HepG2 (cell line): ENCODE results near the gene ZNF189. TPM values are rescaled to one million over a fixed set of nuclear protein-coding genes. Genes with fewer than 3 reads are reported as not detected.

Experiments
- CEBPG ChIP-seq: IDR thresholded peaks from 2 replicates; pipeline ENCODE4 v1.6.1; 2016
- GATAD1 ChIP-seq: IDR thresholded peaks from 2 replicates; pipeline ENCODE4 v1.6.1; 2016; ENCODE audit warnings: missing genetic modification reagents, missing compliant biosample characterization
- KMT2B ChIP-seq: IDR thresholded peaks from 2 replicates; pipeline ENCODE4 v1.6.1; 2016; ENCODE audit warnings: missing genetic modification reagents, missing compliant biosample characterization
- MYC ChIP-seq: sonication (generic); formaldehyde crosslinking; IDR thresholded peaks from 2 replicates; pipeline ENCODE4 v1.9.0; 2021; ENCODE audit warnings: missing genetic modification reagents, borderline replicate concordance
- PAWR ChIP-seq: sonication (generic); formaldehyde crosslinking; IDR thresholded peaks from 2 replicates; pipeline ENCODE4 v1.4.0; 2020; ENCODE audit warnings: missing genetic modification reagents, mild to moderate bottlenecking, borderline replicate concordance
- POLR2G ChIP-seq: fragments of 200-400 bp; formaldehyde crosslinking; IDR thresholded peaks from 2 replicates; pipeline ENCODE4 v1.6.1; 2018; ENCODE audit warnings: mild to moderate bottlenecking, low read depth, low read length, moderate library complexity
- RORA ChIP-seq: sonication (generic); formaldehyde crosslinking; IDR thresholded peaks from 2 replicates; pipeline ENCODE4 v1.5.0; 2020; ENCODE audit warnings: mild to moderate bottlenecking, missing genetic modification reagents, moderate library complexity
- ZFYVE20 ChIP-seq: sonication (generic); formaldehyde crosslinking; IDR thresholded peaks from 2 replicates; pipeline ENCODE4 v1.8.0; 2023; ENCODE audit warnings: low read depth, mild to moderate bottlenecking, moderate library complexity, missing genetic modification reagents, borderline replicate concordance
- ZNF446 ChIP-seq: sonication (generic); formaldehyde crosslinking; IDR thresholded peaks from 2 replicates; pipeline ENCODE4 v1.5.0; 2020; ENCODE audit warnings: mild to moderate bottlenecking, missing genetic modification reagents
- ZNF496 ChIP-seq: sonication (generic); formaldehyde crosslinking; IDR thresholded peaks from 2 replicates; pipeline ENCODE4 v1.8.1; 2023; ENCODE audit warnings: mild to moderate bottlenecking, moderate library complexity, missing genetic modification reagents; ENCODE audit not compliant: insufficient replicate concordance
- ZNF652 ChIP-seq: IDR thresholded peaks from 2 replicates; pipeline ENCODE4 v1.6.1; 2016; ENCODE audit warnings: low read depth, borderline replicate concordance
- ZNF772 ChIP-seq: sonication (generic); formaldehyde crosslinking; IDR thresholded peaks from 2 replicates; pipeline ENCODE4 v1.5.0; 2020; ENCODE audit warnings: mild to moderate bottlenecking, missing genetic modification reagents
- ZNF841 ChIP-seq: sonication (generic); formaldehyde crosslinking; IDR thresholded peaks from 2 replicates; pipeline ENCODE4 v1.8.1; 2023; ENCODE audit warnings: missing genetic modification reagents, borderline replicate concordance
- ZSCAN21 ChIP-seq: sonication (generic); formaldehyde crosslinking; IDR thresholded peaks from 2 replicates; pipeline ENCODE4 v1.8.0; 2022; ENCODE audit warnings: mild to moderate bottlenecking, missing genetic modification reagents, moderate library complexity, borderline replicate concordance
- polyA plus RNA-seq, 8 experiments: library from polyadenylated mRNA; depleted of rRNA in 3 of 8; stranded (reverse) in 7 of 8; unstranded in 1 of 8; fragments of >200 nt; fragmentation: Illumina TruSeq in 4 of 8; extraction: Trizol in 4 of 8; gene quantifications; 2 replicates each; pipeline versions ENCODE4 v1.2.1 to v1.2.3, GENCODE V29; 2011 to 2016; ENCODE audit warnings: low read depth in 4 of 8, missing spikeins in 1 of 8, mixed read lengths in 1 of 8; ENCODE audit not compliant: insufficient read depth in 1 of 8
- total RNA-seq, 5 experiments: library from RNA; depleted of rRNA; stranded (reverse); fragments of >200 nt; fragmentation: Illumina TruSeq; extraction: Trizol; gene quantifications; 2 replicates each; pipeline ENCODE4 v1.2.3, GENCODE V29; 2016; ENCODE audit warnings: low read depth in 1 of 5
- TF ChIP-seq, protein P1 (sequence below): sonication (generic); formaldehyde crosslinking; IDR thresholded peaks from 2 replicates; pipeline ENCODE4 v1.9.0; 2021; ENCODE audit warnings: mild to moderate bottlenecking, missing genetic modification reagents
- TF ChIP-seq, protein P2 (sequence below), 2 experiments: sonication (generic) in 1 of 2; formaldehyde crosslinking in 1 of 2; IDR thresholded peaks; 2 replicates each; pipeline versions ENCODE4 v1.5.1 to v1.6.1; 2011 to 2020; ENCODE audit warnings: borderline replicate concordance in 1 of 2, low read depth in 1 of 2, low read length in 1 of 2, mild to moderate bottlenecking in 1 of 2, missing genetic modification reagents in 1 of 2, moderate library complexity in 1 of 2
- TF ChIP-seq, protein P3 (sequence below): sonication (generic); formaldehyde crosslinking; IDR thresholded peaks from 2 replicates; pipeline ENCODE4 v1.8.0; 2022; ENCODE audit warnings: mild to moderate bottlenecking, missing genetic modification reagents; ENCODE audit not compliant: insufficient replicate concordance
- TF ChIP-seq, protein P4 (sequence below): sonication (generic); formaldehyde crosslinking; IDR thresholded peaks from 2 replicates; pipeline ENCODE4 v1.4.0; 2020; ENCODE audit warnings: missing genetic modification reagents

Gene ZNF189
- total and polyA plus RNA-seq, 2 of the 13 experiments (the other 11 are each of a cell fraction or from before 2014, with no cell fraction given), result 8.4 to 50.0 TPM

DNA sequence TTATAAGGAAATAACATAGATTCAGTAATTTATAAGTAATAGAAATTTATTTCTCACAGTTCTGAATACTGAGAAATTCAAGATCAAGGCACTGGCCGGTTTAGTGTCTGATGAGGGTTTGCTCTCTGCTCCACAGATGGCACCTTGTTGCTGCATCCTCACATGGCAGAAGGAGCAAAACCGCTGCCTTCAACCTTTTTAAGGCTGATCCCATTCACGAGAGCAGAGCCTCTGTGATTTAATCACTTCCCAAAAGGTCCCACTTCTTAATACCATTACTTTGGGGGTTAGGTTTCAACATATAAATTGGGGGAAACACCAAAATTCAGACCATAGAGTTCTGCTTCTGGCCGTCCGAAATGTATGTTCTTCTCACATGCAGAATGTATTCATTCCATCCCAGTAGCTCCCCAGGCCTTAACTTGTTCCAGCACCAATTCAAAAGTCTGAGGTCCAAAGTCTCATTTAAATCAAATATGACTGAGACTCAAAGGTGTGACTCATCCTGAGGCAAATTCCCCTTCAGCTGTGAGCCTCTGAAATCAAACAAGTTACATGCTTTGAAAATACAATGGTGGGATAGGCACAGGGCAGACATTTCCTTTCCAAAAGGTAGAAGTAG, 44.4 kb upstream of the ZNF189 start (continued):
- TF ChIP-seq, protein P1, sequence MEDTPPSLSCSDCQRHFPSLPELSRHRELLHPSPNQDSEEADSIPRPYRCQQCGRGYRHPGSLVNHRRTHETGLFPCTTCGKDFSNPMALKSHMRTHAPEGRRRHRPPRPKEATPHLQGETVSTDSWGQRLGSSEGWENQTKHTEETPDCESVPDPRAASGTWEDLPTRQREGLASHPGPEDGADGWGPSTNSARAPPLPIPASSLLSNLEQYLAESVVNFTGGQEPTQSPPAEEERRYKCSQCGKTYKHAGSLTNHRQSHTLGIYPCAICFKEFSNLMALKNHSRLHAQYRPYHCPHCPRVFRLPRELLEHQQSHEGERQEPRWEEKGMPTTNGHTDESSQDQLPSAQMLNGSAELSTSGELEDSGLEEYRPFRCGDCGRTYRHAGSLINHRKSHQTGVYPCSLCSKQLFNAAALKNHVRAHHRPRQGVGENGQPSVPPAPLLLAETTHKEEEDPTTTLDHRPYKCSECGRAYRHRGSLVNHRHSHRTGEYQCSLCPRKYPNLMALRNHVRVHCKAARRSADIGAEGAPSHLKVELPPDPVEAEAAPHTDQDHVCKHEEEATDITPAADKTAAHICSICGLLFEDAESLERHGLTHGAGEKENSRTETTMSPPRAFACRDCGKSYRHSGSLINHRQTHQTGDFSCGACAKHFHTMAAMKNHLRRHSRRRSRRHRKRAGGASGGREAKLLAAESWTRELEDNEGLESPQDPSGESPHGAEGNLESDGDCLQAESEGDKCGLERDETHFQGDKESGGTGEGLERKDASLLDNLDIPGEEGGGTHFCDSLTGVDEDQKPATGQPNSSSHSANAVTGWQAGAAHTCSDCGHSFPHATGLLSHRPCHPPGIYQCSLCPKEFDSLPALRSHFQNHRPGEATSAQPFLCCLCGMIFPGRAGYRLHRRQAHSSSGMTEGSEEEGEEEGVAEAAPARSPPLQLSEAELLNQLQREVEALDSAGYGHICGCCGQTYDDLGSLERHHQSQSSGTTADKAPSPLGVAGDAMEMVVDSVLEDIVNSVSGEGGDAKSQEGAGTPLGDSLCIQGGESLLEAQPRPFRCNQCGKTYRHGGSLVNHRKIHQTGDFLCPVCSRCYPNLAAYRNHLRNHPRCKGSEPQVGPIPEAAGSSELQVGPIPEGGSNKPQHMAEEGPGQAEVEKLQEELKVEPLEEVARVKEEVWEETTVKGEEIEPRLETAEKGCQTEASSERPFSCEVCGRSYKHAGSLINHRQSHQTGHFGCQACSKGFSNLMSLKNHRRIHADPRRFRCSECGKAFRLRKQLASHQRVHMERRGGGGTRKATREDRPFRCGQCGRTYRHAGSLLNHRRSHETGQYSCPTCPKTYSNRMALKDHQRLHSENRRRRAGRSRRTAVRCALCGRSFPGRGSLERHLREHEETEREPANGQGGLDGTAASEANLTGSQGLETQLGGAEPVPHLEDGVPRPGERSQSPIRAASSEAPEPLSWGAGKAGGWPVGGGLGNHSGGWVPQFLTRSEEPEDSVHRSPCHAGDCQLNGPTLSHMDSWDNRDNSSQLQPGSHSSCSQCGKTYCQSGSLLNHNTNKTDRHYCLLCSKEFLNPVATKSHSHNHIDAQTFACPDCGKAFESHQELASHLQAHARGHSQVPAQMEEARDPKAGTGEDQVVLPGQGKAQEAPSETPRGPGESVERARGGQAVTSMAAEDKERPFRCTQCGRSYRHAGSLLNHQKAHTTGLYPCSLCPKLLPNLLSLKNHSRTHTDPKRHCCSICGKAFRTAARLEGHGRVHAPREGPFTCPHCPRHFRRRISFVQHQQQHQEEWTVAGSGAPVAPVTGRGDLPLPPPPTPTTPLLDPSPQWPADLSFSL (CRISPR knock-in tag), result no peak
- TF ChIP-seq ZSCAN21, result no peak
- TF ChIP-seq, protein P2, sequence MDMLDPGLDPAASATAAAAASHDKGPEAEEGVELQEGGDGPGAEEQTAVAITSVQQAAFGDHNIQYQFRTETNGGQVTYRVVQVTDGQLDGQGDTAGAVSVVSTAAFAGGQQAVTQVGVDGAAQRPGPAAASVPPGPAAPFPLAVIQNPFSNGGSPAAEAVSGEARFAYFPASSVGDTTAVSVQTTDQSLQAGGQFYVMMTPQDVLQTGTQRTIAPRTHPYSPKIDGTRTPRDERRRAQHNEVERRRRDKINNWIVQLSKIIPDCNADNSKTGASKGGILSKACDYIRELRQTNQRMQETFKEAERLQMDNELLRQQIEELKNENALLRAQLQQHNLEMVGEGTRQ (IDR thresholded peaks at IDR 0.05; ENCODE audit: low read depth, low read length), result no peak
- TF ChIP-seq, protein P2 (CRISPR knock-in tag; IDR thresholded peaks at IDR 0.05; ENCODE audit: borderline replicate concordance), result no peak
- TF ChIP-seq PAWR (CRISPR knock-in tag), result no peak
- peak; percentile 66 for TF ChIP-seq POLR2G
- TF ChIP-seq KMT2B (CRISPR knock-in tag), result no peak
- TF ChIP-seq GATAD1 (CRISPR knock-in tag), result no peak
- TF ChIP-seq, protein P3, sequence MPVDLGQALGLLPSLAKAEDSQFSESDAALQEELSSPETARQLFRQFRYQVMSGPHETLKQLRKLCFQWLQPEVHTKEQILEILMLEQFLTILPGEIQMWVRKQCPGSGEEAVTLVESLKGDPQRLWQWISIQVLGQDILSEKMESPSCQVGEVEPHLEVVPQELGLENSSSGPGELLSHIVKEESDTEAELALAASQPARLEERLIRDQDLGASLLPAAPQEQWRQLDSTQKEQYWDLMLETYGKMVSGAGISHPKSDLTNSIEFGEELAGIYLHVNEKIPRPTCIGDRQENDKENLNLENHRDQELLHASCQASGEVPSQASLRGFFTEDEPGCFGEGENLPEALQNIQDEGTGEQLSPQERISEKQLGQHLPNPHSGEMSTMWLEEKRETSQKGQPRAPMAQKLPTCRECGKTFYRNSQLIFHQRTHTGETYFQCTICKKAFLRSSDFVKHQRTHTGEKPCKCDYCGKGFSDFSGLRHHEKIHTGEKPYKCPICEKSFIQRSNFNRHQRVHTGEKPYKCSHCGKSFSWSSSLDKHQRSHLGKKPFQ (CRISPR knock-in tag), result peak; percentile 0
- TF ChIP-seq CEBPG (CRISPR knock-in tag), result peak; percentile 60
- no peak for TF ChIP-seq ZNF496 (CRISPR knock-in tag)
- no peak; the same call in 1 of the 2 replicates for TF ChIP-seq ZNF772 (CRISPR knock-in tag)
- TF ChIP-seq RORA (CRISPR knock-in tag), result no peak
- no peak for TF ChIP-seq MYC (CRISPR knock-in tag)
- TF ChIP-seq, protein P4, sequence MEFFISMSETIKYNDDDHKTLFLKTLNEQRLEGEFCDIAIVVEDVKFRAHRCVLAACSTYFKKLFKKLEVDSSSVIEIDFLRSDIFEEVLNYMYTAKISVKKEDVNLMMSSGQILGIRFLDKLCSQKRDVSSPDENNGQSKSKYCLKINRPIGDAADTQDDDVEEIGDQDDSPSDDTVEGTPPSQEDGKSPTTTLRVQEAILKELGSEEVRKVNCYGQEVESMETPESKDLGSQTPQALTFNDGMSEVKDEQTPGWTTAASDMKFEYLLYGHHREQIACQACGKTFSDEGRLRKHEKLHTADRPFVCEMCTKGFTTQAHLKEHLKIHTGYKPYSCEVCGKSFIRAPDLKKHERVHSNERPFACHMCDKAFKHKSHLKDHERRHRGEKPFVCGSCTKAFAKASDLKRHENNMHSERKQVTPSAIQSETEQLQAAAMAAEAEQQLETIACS (CRISPR knock-in tag), result no peak
- TF ChIP-seq ZNF841, result no peak
- no peak for TF ChIP-seq ZNF652 (CRISPR knock-in tag)
- no peak for TF ChIP-seq ZNF446
- TF ChIP-seq ZFYVE20 (CRISPR knock-in tag), result no peak
